Measurements from ENCODE around the gene ATP11A.

Gene ATP11A

DNA sequence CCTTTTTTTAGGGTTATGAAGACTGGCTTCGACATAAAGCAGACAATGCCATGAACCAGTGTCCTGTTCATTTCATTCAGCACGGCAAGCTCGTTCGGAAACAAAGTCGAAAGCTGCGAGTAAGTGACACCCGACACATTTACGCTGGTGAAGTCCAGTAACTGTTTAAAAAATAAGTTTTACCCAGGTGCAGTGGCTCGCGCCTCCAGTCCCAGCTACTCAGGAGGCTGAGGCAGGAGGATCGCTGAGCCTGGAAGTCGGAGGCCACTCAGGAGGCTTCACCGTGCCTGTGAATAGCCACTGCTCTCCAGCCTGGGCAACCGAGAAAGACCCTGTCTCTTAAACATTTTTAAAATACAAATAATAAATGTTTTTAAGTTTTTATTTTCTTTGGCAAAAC is 120.8 kb downstream of the ATP11A start:
- in situ Hi-C loops (cut with HindIII; ENCODE audit: low sequenced_read_pairs), result no loop called here

DNA sequence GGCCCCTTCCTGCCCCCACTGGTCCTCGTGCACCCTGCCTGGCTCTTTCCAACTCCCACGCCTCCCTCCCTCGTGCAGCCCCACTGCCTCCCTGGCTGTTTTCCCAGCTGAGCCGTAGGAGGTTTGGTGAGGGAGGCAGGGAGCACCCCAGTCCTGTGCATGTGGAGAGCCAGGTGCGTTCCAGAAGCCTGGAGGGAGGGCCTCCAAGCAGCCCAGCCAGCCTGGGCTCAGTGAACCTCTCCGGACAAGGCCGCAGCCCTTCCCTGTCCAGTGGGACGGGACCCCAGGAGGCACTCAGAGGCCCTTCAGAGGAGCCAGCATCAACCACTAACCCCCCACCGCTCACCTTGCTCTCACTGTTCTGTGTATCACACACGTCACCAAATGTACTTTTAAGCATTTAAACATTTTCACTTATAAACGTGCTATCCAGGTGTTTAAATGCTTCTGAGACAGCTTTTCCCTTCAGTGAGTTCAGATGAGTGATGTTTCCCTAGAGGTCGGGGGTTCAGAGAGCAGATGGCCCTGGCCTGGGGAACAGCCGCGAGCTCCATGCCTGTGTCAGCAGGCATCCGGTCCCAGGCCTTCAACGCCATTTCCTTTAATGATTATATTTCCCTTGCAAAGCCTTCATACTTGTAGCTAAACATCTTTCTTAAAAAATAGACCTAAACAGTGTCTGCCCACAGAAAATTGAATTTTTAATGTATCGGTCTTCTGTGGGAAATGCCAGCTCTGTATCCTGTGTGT is 122.6 kb downstream of the ATP11A start:
- in situ Hi-C loops (cut with HindIII; ENCODE audit: low sequenced_read_pairs), result no loop called here

DNA sequence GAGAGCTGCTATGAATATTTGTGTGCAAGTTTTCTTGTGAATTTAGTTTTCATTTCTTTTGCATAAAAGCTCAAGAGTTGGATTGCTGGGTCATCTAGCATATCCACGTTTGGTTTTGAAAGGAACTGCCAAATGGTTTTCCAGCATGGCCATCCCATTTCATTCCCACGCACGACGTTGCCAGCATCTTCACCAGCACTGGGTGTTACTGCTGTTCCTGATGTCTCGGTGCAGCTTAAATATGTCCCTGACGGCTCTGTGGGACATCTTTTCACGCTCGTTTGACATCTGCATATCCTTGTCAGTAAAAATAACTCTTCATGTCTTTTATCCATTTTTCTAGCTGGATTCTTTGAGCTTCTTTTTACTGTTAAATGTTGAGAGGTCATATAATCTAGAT is 123.7 kb downstream of the ATP11A start:
- in situ Hi-C loops (cut with HindIII; ENCODE audit: low sequenced_read_pairs), result no loop called here

DNA sequence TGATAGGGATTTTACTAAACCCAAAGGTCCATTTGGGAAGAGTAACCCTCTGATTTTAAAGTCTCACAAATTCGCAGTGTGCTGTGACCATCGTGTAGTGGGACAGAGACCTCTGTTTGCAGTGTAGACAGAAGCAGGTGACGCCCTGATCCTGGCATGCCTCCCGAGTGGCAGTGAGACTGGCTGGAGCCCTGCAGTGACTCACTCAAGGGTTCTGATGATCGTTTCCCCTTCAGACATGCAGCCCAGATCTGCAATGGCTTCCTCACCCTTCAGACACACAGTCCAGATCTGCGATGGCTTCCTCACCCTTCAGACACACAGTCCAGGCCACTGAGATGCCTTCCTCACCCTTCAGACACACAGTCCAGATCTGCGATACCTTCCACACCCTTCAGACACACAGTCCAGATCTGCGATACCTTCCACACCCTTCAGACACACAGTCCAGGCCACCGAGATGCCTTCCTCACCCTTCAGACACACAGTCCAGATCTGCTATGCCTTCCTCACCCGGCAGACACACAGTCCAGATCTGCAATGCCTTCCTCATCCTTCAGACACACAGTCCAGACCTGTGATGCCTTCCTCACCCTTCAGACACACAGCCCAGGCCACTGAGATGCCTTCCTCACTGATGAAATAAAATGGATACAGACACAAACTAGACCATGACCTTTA is 125.2 kb downstream of the ATP11A start:
- in situ Hi-C loops (cut with HindIII; ENCODE audit: low sequenced_read_pairs), result no loop called here

DNA sequence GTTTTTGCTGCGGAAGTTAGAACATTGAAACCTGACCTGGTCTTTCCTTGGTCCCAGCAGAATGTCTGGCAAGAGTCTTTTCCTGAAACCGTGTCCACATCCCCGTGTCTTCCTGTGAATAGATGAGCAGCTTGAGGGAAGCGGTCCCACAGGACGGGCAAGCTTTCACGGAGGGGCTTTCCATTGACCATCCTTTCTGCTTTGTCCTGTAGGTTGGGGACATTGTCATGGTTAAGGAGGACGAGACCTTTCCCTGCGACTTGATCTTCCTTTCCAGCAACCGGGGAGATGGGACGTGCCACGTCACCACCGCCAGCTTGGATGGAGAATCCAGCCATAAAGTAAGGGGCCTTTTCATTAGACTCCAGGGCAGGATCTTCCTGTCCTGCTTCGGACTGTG is 126.0 kb downstream of the ATP11A start:
- in situ Hi-C loops (cut with HindIII; ENCODE audit: low sequenced_read_pairs), result no loop called here

DNA sequence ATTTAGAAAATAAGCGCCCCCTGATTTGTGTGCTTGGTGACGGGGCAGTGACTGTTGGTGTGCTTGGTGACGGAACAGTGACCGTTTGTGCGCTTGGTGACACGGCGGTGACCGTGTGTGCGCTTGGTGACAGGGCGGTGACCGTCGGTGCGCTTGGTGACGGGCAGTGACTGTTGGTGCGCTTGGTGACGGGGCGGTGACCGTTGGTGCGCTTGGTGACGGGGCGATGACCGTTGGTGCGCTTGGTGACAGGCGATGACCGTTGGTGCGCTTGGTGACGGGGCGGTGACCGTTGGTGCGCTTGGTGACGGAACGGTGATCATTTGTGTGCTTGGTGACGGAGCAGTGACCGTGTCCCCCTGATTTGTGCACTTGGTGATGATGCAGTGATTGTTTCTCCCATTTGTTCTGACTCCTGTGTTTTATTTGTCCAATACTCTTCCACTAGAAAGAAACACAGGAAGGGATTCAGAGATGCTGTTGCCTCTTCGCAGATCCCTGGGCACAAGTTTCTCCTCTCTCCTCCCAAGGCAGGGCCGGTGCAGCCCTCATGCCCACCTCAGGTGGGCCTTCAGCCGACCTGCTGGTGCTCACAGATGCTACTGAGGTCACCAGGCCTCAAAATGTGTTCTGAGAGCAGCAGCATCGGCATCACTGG is 128.3 kb downstream of the ATP11A start:
- in situ Hi-C loops (cut with HindIII; ENCODE audit: low sequenced_read_pairs), result no loop called here

DNA sequence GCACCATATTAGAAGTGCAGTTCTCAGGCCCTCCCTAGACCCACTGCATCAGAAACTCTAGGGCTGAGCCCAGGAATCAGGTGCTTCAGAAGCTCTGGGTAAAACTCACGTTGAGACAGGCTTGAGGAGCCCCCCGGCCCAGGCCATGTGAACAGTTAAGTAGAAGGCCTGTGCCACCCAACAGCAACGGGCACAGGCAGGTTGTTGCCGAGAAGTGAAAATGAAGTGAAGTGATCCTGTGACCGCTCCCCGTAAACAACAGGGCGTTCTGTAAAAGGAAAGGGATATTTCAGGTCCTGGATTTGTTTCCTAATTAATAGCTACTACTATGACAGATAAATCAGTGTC is 128.8 kb downstream of the ATP11A start:
- in situ Hi-C loops (cut with HindIII; ENCODE audit: low sequenced_read_pairs), result no loop called here

DNA sequence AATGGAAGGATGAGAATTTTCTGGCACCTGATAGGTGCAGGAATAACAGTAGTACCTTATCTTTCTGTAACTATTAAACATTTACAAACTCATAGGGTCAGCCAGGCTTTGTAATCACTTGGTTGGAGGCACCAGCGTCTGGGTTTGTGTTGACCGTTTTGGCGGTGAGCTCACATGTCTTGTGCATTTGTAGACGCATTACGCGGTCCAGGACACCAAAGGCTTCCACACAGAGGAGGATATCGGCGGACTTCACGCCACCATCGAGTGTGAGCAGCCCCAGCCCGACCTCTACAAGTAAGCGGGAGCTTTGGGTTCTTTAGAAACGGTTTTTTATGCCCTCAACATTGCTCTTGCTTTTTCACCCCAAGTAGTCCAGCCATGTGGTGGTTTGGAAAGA is 129.3 kb downstream of the ATP11A start:
- in situ Hi-C loops (cut with HindIII; ENCODE audit: low sequenced_read_pairs), result no loop called here

DNA sequence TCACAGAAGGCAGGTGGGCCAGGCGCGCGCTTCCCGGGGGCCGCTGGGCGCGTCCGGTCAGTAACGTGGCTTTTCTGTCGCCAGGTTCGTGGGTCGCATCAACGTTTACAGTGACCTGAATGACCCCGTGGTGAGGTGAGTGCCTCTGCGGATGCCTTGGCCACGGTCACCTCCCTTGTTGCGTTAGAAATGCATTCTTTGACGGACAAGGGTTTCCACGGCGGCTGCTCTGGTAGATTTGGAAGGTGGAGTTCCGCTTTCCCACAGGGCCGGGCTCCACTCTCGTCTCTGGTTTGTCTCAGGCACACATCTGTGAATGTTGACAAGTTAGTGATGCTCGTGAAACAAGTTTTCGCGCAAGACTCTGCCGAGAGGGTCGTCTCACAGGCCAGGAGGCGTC is 130.0 kb downstream of the ATP11A start:
- in situ Hi-C loops (cut with HindIII; ENCODE audit: low sequenced_read_pairs), result no loop called here

DNA sequence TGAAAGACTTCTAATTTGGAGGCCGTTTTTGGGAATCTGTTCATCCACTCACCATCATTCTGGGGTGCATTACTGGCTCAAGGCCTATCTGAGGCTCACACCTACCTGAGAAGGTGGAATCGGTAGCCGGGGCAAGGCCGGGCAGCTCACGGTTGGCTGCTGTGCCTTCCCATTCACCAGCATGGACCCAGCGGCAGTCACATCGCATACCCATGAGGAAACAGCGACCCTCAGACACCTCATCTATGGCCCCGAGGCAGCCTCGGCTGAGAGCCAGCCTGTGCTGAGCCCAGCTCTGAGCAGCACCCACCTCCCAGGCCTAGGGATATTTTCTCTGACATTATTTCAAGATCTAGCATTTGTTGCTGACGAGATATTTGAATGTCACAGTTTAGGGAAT is 130.5 kb downstream of the ATP11A start:
- in situ Hi-C loops (cut with HindIII; ENCODE audit: low sequenced_read_pairs), result no loop called here

DNA sequence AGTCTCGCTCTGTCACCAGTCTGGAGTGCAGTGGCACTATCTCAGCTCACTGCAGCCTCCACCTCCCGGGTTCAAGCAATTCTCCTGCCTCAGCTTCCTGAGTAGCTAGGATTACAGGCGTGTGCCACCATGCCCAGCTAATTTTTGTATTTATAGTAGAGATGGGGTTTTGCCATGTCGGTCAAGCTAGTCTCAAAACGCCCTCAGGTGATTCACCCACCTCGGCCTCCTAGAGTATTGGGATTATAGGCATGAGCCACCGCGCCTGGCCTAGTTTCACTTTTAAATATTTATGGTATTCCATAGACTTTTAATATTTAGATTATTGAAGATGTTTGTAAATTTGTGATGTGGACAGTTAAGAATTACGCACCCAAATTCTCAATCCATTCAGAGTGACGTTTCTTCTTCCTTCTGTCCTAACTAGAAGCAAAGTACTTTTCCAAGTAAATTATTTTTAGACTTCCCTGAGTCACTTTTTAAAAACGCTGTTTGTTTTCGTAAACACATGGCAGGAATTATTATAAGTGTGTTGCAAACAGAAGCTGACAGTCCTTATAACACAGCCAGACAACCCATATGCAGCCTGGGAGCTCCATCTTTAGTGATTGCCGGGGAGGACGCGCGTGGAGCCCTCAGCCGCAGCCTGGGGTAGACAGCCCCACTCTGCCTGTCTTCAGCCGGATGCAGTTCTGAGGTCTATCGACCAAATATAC is 131.7 kb downstream of the ATP11A start:
- in situ Hi-C loops (cut with HindIII; ENCODE audit: low sequenced_read_pairs), result no loop called here

DNA sequence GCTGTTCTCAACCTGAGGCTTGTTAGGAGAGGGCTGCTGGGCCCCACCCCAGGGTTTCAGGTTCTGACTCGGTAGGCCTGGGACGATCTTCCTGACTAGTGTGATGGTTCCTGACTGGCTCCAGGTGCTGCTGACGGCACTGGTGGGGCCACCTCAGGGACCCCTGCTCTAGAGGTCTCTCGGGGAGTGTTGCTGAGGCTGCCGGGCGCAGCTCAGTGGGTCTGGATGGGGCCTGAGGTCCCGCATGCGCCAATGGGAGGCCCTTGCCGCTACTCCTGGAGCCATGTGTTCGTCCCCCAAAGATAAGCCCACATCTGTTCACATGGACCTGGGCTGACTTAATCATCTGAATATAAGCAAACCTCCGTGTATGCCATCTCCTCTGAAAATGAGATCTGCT is 133.0 kb downstream of the ATP11A start:
- in situ Hi-C loops (cut with HindIII; ENCODE audit: low sequenced_read_pairs), result no loop called here

DNA sequence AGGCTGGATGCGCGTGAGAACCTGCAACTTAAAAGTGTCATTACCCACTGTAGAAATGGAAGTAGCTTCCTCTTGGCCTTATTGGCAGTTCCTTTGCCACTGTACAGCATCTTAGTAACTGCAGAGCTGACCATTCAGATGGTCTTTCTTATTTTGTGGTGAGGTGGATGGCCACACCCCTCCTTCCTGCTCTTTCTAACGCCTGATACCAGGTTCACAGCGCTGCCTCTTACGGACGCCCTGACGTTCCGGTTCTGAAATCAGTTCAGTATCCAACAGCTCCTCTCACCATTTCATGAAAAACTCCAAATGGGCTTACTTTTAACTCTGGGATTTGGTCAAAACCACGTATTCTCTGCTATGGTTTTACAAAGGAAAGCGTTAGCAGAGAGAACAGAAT is 134.6 kb downstream of the ATP11A start:
- in situ Hi-C loops (cut with HindIII; ENCODE audit: low sequenced_read_pairs), result no loop called here

DNA sequence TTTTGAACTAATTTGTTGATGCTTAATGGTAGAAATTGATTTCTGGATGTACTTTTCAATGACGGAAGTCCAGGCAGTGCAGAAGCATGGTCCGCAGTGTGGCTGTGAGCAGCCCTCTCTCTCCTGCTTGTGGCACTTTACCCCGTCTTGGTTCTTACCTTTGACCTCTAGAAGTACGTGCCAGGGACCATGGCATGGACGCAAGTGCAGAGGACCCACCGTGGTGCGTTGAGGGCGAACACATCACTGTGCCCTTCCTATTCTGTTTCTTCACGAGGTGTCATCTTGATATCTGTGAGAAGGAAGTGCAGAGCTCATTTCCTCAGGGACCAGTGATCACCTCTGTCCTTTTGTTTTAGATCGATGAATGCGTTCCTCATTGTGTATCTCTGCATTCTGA is 135.2 kb downstream of the ATP11A start:
- in situ Hi-C loops (cut with HindIII; ENCODE audit: low sequenced_read_pairs), result no loop called here

DNA sequence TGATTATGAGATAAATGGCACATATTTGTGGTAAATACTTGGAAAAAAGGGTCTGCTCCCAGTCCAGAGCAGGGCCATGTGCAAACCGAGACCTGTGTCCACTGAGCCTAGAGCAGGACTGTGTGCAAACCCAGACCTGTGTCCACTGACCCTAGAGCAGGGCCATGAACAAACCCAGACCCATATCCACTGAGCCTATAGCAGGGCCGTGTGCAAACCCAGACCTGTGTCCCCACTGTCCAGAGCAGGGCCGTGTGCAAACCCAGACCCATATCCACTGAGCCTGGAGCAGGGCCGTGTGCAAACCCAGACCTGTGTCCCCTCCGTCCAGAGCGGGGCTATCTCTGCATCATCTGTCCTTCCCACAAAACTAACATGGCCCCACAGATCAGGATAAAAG is 136.0 kb downstream of the ATP11A start:
- in situ Hi-C loops (cut with HindIII; ENCODE audit: low sequenced_read_pairs), result no loop called here

DNA sequence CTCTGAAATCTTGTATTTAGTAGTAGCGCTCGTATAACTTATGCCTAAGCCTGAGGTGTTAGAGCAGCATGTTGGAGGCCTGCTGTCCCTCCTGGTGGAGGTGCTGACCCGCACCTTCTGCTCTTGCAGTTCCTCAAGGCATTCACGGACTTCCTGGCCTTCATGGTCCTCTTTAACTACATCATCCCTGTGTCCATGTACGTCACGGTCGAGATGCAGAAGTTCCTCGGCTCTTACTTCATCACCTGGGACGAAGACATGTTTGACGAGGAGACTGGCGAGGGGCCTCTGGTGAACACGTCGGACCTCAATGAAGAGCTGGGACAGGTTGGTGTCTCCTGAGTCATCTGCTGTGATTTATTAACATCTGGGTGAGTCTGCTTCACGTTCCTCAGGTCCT is 136.7 kb downstream of the ATP11A start:
- in situ Hi-C loops (cut with HindIII; ENCODE audit: low sequenced_read_pairs), result no loop called here

DNA sequence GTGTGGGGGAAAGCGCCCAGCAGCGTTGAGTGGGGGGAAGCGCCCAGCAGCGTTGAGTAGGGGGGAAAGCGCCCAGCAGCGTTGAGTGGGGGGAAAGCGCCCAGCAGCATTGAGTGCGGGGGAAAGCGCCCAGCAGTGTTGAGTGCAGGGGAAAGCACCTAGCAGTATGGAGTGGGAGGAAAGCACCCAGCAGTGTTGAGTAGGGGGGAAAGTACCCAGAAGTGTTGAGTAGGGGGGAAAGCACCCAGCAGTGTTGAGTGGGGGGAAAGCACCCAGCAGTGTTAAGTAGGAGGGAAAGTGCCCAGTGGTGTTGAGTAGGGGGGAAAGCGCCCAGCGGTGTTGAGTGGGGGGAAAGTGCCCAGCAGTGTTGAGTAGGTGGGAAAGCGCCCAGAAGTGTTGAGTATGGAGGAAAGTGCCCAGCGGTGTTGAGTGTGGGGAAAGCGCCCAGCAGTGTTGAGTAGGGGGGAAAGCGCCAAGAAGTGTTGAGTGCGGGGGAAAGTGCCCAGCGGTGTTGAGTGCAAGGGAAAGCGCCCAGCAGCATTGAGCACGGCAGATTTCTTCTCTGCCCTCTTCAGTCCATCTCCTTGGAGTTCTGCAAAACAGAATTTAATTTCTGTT is 138.4 kb downstream of the ATP11A start:
- in situ Hi-C loops (cut with HindIII; ENCODE audit: low sequenced_read_pairs), result no loop called here

DNA sequence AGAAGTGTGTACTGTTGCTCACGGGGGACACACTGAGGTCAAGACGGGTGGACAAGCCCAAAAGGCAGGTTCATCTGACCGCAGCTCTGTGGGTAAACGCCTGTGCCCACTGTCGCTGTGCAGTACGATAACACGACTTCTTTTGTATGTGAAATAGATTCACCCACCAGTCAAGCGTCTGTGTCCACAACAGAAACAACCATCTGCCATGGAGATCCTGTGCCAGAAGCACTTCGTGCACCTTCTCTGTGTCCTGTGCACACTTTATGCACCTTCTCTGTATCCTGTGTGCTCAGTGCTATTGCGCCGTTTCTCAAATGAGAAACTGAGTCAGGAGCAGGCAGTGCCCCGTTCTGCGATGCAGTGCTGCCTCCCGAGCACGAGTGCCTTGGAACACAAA is 138.9 kb downstream of the ATP11A start:
- in situ Hi-C loops (cut with HindIII; ENCODE audit: low sequenced_read_pairs), result no loop called here

DNA sequence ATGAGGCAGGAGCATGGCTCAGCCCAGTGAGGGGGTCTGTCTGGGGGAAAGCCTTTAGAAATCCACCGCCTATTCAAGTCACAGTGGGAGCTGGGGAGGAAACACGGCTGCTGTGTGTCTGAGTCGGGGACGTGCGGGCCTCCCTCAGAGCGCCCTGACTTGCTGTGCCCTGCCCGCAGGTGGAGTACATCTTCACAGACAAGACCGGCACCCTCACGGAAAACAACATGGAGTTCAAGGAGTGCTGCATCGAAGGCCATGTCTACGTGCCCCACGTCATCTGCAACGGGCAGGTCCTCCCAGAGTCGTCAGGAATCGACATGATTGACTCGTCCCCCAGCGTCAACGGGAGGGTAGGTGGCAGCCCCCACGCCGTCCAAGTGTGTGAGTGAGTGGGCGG is 141.4 kb downstream of the ATP11A start:
- in situ Hi-C loops (cut with HindIII; ENCODE audit: low sequenced_read_pairs), result no loop called here

DNA sequence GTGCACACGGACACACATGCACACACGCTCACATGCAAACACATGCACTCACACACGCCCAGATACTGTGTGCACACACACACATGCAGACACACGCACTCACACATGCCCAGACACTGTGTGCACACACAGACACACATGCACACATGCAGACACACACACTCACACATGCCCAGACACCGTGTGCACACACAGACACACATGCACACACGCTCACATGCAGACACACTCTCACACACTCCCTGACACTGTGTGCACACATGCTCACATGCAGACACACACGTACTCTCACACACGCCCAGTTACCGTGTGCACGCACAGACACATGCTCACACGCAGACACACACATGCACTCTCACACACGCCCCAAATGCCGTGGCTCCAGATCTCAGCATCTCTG is 142.0 kb downstream of the ATP11A start:
- in situ Hi-C loops (cut with HindIII; ENCODE audit: low sequenced_read_pairs), result no loop called here

DNA sequence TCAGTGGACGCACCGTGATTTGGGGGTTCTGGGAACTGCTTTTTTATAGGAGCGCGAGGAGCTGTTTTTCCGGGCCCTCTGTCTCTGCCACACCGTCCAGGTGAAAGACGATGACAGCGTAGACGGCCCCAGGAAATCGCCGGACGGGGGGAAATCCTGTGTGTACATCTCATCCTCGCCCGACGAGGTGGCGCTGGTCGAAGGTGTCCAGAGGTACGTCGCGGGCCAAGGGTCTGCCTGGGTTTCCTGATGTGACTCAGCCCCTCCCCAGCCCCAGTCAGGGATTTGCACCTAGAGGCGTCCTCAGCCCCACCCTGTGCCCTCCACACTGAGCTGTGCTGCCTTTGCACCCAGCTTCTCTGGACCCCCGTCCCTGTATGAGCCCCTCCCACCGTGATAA is 143.0 kb downstream of the ATP11A start:
- in situ Hi-C loops (cut with HindIII; ENCODE audit: low sequenced_read_pairs), result no loop called here
